Measurements from ENCODE around the gene PDE10A.

DNA sequence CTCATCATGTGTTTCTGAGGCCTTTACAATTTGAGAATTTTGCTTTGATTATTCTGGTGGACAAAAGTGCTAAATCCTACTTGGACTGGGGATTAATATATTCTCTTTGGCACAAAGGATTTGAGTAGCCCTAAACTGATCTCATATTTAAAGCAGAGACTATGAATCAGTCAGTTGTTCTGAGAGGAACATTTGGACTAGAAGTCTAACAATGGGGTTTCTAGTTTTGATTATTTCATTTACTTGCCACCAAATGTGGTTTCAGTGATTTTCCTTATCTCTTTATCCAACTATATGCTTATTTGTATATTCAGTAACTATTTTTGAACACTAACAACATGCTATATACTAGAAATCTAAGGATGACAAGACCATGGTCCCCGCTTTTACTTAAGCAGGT is 81.4 kb downstream of the PDE10A start:
- TF ChIP-seq, protein P1, sequence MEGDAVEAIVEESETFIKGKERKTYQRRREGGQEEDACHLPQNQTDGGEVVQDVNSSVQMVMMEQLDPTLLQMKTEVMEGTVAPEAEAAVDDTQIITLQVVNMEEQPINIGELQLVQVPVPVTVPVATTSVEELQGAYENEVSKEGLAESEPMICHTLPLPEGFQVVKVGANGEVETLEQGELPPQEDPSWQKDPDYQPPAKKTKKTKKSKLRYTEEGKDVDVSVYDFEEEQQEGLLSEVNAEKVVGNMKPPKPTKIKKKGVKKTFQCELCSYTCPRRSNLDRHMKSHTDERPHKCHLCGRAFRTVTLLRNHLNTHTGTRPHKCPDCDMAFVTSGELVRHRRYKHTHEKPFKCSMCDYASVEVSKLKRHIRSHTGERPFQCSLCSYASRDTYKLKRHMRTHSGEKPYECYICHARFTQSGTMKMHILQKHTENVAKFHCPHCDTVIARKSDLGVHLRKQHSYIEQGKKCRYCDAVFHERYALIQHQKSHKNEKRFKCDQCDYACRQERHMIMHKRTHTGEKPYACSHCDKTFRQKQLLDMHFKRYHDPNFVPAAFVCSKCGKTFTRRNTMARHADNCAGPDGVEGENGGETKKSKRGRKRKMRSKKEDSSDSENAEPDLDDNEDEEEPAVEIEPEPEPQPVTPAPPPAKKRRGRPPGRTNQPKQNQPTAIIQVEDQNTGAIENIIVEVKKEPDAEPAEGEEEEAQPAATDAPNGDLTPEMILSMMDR (IDR thresholded peaks at IDR 0.05; ENCODE audit: insufficient read depth, low read depth, low read length), result no peak
- TF ChIP-seq EZH2 (IDR thresholded peaks at IDR 0.05; ENCODE audit: insufficient read depth, low read length), result no peak
